Measurements from ENCODE around the gene SLC43A1.

The SLC43A1 gene

DNA sequence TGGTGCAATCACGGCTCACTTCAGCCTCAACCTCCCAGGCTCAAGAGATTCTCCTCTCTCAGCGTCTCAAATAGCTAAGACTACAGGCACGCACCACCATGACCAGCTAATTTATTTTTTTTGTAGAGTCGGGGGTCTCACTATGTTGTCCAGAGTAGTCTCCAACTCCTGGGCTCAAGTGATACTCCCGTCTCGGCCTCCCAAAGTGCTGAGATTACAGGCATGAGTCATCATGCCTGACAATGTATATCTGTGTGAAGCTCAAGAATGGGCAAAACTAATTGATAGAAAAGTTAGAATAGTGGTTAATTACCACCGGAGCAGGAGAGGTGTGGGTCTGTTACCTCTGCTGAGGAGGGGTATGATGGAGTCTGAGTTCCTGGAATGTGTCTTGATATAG lies 79.5 kb downstream of the SLC43A1 start:
- in situ Hi-C loops (cut with HindIII; ENCODE audit: low pct_ligation_motif_present, low sequenced_read_pairs): no loop called here
- no peak for DNase-seq
- TF ChIP-seq, protein P1, sequence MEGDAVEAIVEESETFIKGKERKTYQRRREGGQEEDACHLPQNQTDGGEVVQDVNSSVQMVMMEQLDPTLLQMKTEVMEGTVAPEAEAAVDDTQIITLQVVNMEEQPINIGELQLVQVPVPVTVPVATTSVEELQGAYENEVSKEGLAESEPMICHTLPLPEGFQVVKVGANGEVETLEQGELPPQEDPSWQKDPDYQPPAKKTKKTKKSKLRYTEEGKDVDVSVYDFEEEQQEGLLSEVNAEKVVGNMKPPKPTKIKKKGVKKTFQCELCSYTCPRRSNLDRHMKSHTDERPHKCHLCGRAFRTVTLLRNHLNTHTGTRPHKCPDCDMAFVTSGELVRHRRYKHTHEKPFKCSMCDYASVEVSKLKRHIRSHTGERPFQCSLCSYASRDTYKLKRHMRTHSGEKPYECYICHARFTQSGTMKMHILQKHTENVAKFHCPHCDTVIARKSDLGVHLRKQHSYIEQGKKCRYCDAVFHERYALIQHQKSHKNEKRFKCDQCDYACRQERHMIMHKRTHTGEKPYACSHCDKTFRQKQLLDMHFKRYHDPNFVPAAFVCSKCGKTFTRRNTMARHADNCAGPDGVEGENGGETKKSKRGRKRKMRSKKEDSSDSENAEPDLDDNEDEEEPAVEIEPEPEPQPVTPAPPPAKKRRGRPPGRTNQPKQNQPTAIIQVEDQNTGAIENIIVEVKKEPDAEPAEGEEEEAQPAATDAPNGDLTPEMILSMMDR (IDR thresholded peaks at IDR 0.05; ENCODE audit: low read depth, low read length, missing control alignments): no peak
- H3K36me3 ChIP-seq (replicated peaks): no peaks in the 10 kb centered on the region
- H3K4me3 ChIP-seq (ENCODE audit: low read depth, low read length): no peak overlapping the region
- H3K27ac ChIP-seq: no peak overlapping the region
- no peaks in the 10 kb centered on the region for H3K27me3 ChIP-seq (replicated peaks)

GRCh38 chr11:57434640-57435546 lies 80.6 kb downstream of the SLC43A1 start:
- Histone ChIP-seq H3K27ac (no peak overlapping the region), H3K36me3 (replicated peaks) (no peaks in the 10 kb centered on the region), H3K27me3 (replicated peaks) (no peaks in the 10 kb centered on the region), H3K4me3 (ENCODE audit: low read depth, low read length) (no peak overlapping the region)
- peak; percentile 81 for DNase-seq
- TF ChIP-seq, protein P1 (IDR thresholded peaks at IDR 0.05; ENCODE audit: low read depth, low read length, missing control alignments): no peak
- in situ Hi-C loops (cut with HindIII; ENCODE audit: low pct_ligation_motif_present, low sequenced_read_pairs): no loop called here
